Measurements from ENCODE around the gene HCFC2. TPM values are rescaled to one million over a fixed set of nuclear protein-coding genes. Genes with fewer than 3 reads are reported as not detected.

Gene HCFC2
- total and polyA plus RNA-seq, 8 donors = 2.9 to 50.1 (median 11.9) TPM

DNA sequence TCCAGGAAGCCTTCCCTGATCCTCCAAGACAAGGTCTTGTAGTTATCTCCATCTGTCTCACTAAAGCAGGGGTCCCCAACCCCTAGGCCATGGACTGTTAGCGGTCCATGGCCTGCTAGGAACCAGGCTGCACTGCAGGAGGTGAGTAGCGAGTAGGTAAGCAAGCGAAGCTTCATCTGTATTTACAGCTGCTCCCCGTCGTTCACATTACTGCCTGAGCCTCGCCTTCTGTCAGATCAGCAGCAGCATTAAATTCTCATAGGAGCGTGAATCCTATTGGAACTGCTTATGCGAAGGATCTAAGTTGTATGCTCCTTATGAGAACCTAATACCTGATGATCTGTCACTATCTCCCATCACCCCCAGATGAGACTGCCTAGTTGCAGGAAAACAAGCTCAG lies 86.1 kb downstream of the HCFC2 start:
- Histone ChIP-seq H3K9me3 (no peaks in the 10 kb centered on the region), H3K27me3 (no peaks in the 10 kb centered on the region), H3K27ac (no peak overlapping the region), H3K36me3 (no peaks in the 10 kb centered on the region), H3K4me1 (no peaks in the 10 kb centered on the region), H3K4me3 (no peak overlapping the region)
- TF ChIP-seq EP300 (IDR thresholded peaks at IDR 0.05) (no peak), POLR2AphosphoS5 (IDR thresholded peaks at IDR 0.05) (no peak), POLR2A (IDR thresholded peaks at IDR 0.05) (no peak)
- TF ChIP-seq, protein P1, sequence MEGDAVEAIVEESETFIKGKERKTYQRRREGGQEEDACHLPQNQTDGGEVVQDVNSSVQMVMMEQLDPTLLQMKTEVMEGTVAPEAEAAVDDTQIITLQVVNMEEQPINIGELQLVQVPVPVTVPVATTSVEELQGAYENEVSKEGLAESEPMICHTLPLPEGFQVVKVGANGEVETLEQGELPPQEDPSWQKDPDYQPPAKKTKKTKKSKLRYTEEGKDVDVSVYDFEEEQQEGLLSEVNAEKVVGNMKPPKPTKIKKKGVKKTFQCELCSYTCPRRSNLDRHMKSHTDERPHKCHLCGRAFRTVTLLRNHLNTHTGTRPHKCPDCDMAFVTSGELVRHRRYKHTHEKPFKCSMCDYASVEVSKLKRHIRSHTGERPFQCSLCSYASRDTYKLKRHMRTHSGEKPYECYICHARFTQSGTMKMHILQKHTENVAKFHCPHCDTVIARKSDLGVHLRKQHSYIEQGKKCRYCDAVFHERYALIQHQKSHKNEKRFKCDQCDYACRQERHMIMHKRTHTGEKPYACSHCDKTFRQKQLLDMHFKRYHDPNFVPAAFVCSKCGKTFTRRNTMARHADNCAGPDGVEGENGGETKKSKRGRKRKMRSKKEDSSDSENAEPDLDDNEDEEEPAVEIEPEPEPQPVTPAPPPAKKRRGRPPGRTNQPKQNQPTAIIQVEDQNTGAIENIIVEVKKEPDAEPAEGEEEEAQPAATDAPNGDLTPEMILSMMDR (IDR thresholded peaks at IDR 0.05) = no peak
- intact Hi-C loops (cut with DNase I; ENCODE audit: low total_unique reads) = no loop called here
- WGBS, 5 donors = 85 to 92% (median 89%) methylated on average over 8 of the region's 8 CpGs
- no peak for DNase-seq

DNA sequence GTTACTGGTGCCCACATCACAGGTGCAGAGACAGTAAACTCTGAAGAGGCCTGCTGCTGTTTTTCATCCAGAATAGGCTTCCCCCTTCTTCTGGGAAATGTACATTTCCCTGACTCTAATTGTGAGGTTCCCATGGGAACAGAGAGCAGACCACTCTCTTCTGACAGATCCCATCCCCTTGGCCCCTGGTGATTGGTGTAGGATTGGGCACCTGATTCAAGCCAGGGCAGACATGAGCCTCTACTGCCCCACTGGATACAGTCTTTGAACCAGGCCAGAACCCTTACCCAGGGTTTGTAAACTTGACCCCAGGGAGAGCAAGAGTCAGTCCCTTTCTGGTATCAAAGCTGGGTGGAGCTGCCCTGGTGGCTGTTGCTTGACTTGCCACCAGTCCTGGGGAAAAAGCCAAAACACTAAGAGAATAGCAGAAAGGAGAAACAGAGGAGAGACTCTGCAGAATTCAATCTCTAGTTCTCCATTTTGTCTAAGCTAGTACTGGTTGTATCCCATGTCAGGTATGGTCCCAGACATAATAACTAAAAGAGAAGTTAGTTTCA lies 88.4 kb downstream of the HCFC2 start:
- H3K4me1 ChIP-seq = no peaks in the 10 kb centered on the region
- TF ChIP-seq POLR2AphosphoS5 (IDR thresholded peaks at IDR 0.05) (no peak), POLR2A (IDR thresholded peaks at IDR 0.05) (no peak), EP300 (IDR thresholded peaks at IDR 0.05) (no peak)
- TF ChIP-seq, protein P1 (IDR thresholded peaks at IDR 0.05) = no peak

DNA sequence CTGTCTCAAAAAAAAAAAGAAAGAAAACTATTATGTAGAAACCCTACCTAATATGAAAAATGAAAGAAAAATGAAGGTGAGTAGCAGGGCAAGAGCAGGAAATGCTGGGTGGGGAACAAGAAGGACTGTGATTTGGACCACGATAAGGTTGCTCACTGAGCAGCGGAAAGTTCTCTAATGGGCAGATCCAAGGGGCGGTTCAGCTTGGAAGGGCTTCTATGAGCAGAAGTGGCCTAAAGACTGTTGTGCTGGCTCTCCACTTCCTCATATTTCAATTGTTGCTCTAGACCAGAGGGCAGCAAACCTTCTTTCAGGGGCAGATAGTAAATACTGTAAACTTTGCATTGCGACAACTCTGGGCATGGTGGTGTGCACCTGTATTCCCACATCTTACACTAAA lies 90.0 kb downstream of the HCFC2 start:
- 46 to 58% (median 52%) methylated on average over 4 of the region's 4 CpGs for WGBS, 5 donors
- no peaks in the 10 kb centered on the region for H3K4me1 ChIP-seq

More for the DNA sequence above, 88.4 kb downstream of the HCFC2 start:
- DNase-seq = no peak
- no peaks in the 10 kb centered on the region for H3K27me3 ChIP-seq
- H3K9me3 ChIP-seq = no peaks in the 10 kb centered on the region
- intact Hi-C loops (cut with DNase I; ENCODE audit: low total_unique reads) = no loop called here
- no peak overlapping the region for H3K4me3 ChIP-seq
- no peak overlapping the region for H3K27ac ChIP-seq
- H3K36me3 ChIP-seq = no peaks in the 10 kb centered on the region

DNA sequence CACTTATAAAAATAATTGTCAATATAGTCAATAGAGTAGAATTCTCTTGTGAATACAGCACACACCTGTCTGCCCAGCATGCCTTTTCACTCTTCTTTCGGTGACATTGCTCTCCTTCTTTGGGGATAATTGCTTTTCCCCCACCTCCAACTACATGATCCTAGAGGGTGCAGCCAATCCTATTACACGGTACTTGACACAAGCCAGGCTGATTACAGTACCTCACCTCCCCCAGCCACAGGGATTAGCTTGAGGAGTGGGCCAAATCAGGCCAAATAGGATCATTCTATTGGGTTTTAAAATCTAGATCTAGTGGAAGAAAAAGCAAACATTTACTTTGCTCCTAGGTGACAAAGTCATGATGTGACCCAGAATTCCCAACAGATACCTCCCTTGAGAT lies 90.5 kb downstream of the HCFC2 start:
- intact Hi-C loops (cut with DNase I; ENCODE audit: low total_unique reads) = no loop called here
- whole genome bisulfite sequencing, 5 donors = 70 to 82% (median 78%) methylated on average over 2 of the region's 2 CpGs
- no peak for TF ChIP-seq EP300 (IDR thresholded peaks at IDR 0.05)
- TF ChIP-seq, protein P1 (IDR thresholded peaks at IDR 0.05) = no peak
- no peak for TF ChIP-seq POLR2AphosphoS5 (IDR thresholded peaks at IDR 0.05)
- no peak for TF ChIP-seq POLR2A (IDR thresholded peaks at IDR 0.05)
- H3K36me3 ChIP-seq = no peaks in the 10 kb centered on the region
- no peaks in the 10 kb centered on the region for H3K27me3 ChIP-seq
- no peak overlapping the region for H3K27ac ChIP-seq
- H3K9me3 ChIP-seq = no peaks in the 10 kb centered on the region
- no peaks in the 10 kb centered on the region for H3K4me1 ChIP-seq
- no peak for DNase-seq
- no peak overlapping the region for H3K4me3 ChIP-seq

More for the DNA sequence above, 90.0 kb downstream of the HCFC2 start:
- no peak overlapping the region for H3K27ac ChIP-seq
- intact Hi-C loops (cut with DNase I; ENCODE audit: low total_unique reads) = no loop called here
- no peak overlapping the region for H3K4me3 ChIP-seq
- H3K27me3 ChIP-seq = no peaks in the 10 kb centered on the region
- DNase-seq = no peak
- TF ChIP-seq POLR2AphosphoS5 (IDR thresholded peaks at IDR 0.05) (no peak), POLR2A (IDR thresholded peaks at IDR 0.05) (no peak), EP300 (IDR thresholded peaks at IDR 0.05) (no peak)
- TF ChIP-seq, protein P1 (IDR thresholded peaks at IDR 0.05) = no peak
- H3K36me3 ChIP-seq = no peaks in the 10 kb centered on the region
- H3K9me3 ChIP-seq = no peaks in the 10 kb centered on the region

Small RNA genes within 50 kb of the gene (small RNA-seq; reads per million reads assigned to genes)
- gene RNA5SP370 = 0 reads per million in 4 donors

Other genes with a start within 250 kb of the HCFC2 start
- 10 to 100 TPM in 3 of 5 donors, 1 to 10 TPM in 2; 7.6 to 42.9 (median 13.6) TPM for gene NT5DC3, start 223.3 kb upstream of the HCFC2 start, total RNA-seq
- gene NT5DC3, start 223.3 kb upstream of the HCFC2 start, polyA plus RNA-seq = 1 to 10 TPM in 1 of 3 donors, under 1 TPM in 2; 0.76 to 3.5 (median 0.81) TPM
- gene HSP90B1, start 134.1 kb upstream of the HCFC2 start, total RNA-seq = 100 to 1,000 TPM; 301 to 515 (median 395) TPM
- gene HSP90B1, start 134.1 kb upstream of the HCFC2 start, polyA plus RNA-seq = 100 to 1,000 TPM in 2 of 3 donors, 10 to 100 TPM in 1; 72.6 to 240 (median 216) TPM
- 10 to 100 TPM; 17.4 to 44.1 (median 19.8) TPM for gene TDG, start 98.7 kb upstream of the HCFC2 start, total RNA-seq
- 10 to 100 TPM in 1 of 3 donors, 1 to 10 TPM in 2; 9.2 to 10.2 (median 9.5) TPM for gene TDG, start 98.7 kb upstream of the HCFC2 start, polyA plus RNA-seq
- gene GLT8D2, start 14.3 kb upstream of the HCFC2 start, total RNA-seq = 10 to 100 TPM in 3 of 5 donors, 1 to 10 TPM in 2; 3.0 to 27.5 (median 11.3) TPM
- gene GLT8D2, start 14.3 kb upstream of the HCFC2 start, polyA plus RNA-seq = 1 to 10 TPM; 3.4 to 9.6 (median 5.4) TPM
- 10 to 100 TPM in 3 of 5 donors, 1 to 10 TPM in 2; 1.4 to 47.5 (median 19.1) TPM for gene NFYB, start 73.7 kb downstream of the HCFC2 start, total RNA-seq
- gene NFYB, start 73.7 kb downstream of the HCFC2 start, polyA plus RNA-seq = 10 to 100 TPM; 19.2 to 26.4 (median 20.9) TPM
- gene TXNRD1, start 151.2 kb downstream of the HCFC2 start, total RNA-seq = 100 to 1,000 TPM in 2 of 5 donors, 10 to 100 TPM in 3; 61.8 to 208 (median 89.5) TPM
- gene TXNRD1, start 151.2 kb downstream of the HCFC2 start, polyA plus RNA-seq = 10 to 100 TPM; 19.4 to 64.3 (median 54.2) TPM
- gene EID3, start 239.2 kb downstream of the HCFC2 start, total RNA-seq = 10 to 100 TPM; 14.7 to 78.1 (median 26.7) TPM
- gene EID3, start 239.2 kb downstream of the HCFC2 start, polyA plus RNA-seq = 1 to 10 TPM; 1.6 to 2.6 (median 2.3) TPM